Large intestine (tissue), 3 donors: Measurements from ENCODE around the gene SH3BP5L. TPM values are rescaled to one million over a fixed set of nuclear protein-coding genes. Genes with fewer than 3 reads are reported as not detected.
"Not testable (repeated sequence)": the region's sequence is repeated elsewhere in the genome, so short reads cannot be mapped to it uniquely, and the experiment has no call there.

Source experiments
- DNase-seq, 2 donors: peaks; one replicate each; pipeline versions ENCODE4 v3.0.0 to v3.0.0-alpha.2; 2013
- H3K27ac ChIP-seq: one replicate; pipeline ENCODE4 v1.5.1; 2013; ENCODE audit warnings: low read length
- H3K27me3 ChIP-seq: 2 replicates; pipeline ENCODE4 v1.6.1; 2013; ENCODE audit warnings: low read length; ENCODE audit not compliant: control insufficient read depth, insufficient read depth
- H3K36me3 ChIP-seq: 2 replicates; pipeline ENCODE4 v1.6.1; 2013; ENCODE audit warnings: low read length; ENCODE audit not compliant: control insufficient read depth, insufficient read depth
- H3K4me1 ChIP-seq: one replicate; pipeline ENCODE4 v1.6.1; 2013; ENCODE audit warnings: low read length; ENCODE audit not compliant: control insufficient read depth, insufficient read depth
- H3K4me3 ChIP-seq: one replicate; pipeline ENCODE4 v1.5.1; 2013; ENCODE audit warnings: low read length
- H3K9me3 ChIP-seq: one replicate; pipeline ENCODE4 v1.6.1; 2013; ENCODE audit warnings: mild to moderate bottlenecking, low read depth, low read length, moderate library complexity; ENCODE audit not compliant: control insufficient read depth
- WGBS: methylation state at CpG from one replicate; pipeline ENCODE4 v1.1.5; 2013; ENCODE audit warnings: low lambda C conversion rate; ENCODE audit not compliant: insufficient coverage; 5-methylcytosine and 5-hydroxymethylcytosine counted together
- polyA plus RNA-seq: library from polyadenylated mRNA; unstranded; fragments of 120-200 nt; gene quantifications from one replicate; pipeline ENCODE4 v1.2.1, GENCODE V29; 2013

SH3BP5L gene
- polyA plus RNA-seq, 1 donor, result 31.1 TPM

- H3K4me1 ChIP-seq, result peaks cover 28% of the 10 kb centered on the region
- no peaks in the 10 kb centered on the region for H3K36me3 ChIP-seq
- H3K27me3 ChIP-seq, result no peaks in the 10 kb centered on the region
- peaks cover 23% of the 10 kb centered on the region for H3K9me3 ChIP-seq
- no peak overlapping the region for H3K27ac ChIP-seq
- DNase-seq, result no peak
- no peak overlapping the region for H3K4me3 ChIP-seq
Measured at GRCh38 chr1:248793592-248793991, 32.1 kb downstream of the SH3BP5L start.

DNA sequence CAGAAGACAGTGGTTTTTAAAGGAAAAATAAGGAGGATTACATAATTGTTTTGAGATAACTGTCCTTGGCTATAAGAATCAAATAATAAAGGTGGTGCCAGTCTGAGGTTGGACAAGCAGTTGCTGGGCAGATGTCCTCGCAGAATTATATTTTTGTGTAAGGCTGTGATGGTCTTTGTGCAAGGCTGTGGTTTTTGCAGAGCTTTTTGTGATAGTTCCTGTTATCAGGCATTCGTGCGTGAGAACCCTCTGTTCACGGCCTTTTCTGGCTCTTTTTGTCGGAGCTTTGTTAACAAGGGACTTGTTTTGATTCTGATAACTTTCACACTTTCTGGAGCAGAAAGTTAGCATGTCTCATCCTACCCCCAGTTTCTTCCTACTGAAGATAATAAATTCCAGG lies 33.4 kb downstream of the SH3BP5L start:
- Histone ChIP-seq H3K27me3 (no peaks in the 10 kb centered on the region), H3K4me1 (peaks cover 35% of the 10 kb centered on the region), H3K36me3 (no peaks in the 10 kb centered on the region), H3K27ac (no peak overlapping the region), H3K4me3 (no peak overlapping the region), H3K9me3 (peaks cover 23% of the 10 kb centered on the region)
- DNase-seq, result no peak
- 100% methylated on average over 1 of the region's 5 CpGs for WGBS

DNA sequence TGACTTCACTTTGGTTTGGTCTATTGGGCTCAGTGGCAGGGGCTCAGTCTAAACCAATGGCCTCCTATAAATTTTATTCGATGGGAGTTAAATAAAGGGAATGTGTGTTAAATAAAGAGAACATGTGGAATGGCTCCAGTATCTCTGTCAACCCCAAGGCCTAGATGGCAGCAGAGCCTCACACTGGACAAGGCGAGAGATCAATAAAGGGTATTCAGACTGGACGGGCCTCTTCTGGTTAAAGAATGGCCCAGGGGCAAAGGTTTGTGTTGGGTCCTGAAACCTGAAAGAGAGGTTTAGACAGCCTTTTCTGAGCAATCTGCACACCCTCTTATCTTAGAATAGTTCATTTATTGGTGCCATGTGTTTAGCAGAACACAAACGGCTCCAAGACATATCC lies 34.7 kb downstream of the SH3BP5L start:
- WGBS, result 80% methylated on average over 1 of the region's 4 CpGs
- H3K27me3 ChIP-seq, result no peaks in the 10 kb centered on the region
- peak; percentile 75 to 85 for DNase-seq
- peak overlapping the region; percentile 78 for H3K27ac ChIP-seq
- peaks cover 35% of the 10 kb centered on the region for H3K4me1 ChIP-seq
- peaks cover 19% of the 10 kb centered on the region for H3K9me3 ChIP-seq
- H3K4me3 ChIP-seq, result no peak overlapping the region
- no peaks in the 10 kb centered on the region for H3K36me3 ChIP-seq

DNA sequence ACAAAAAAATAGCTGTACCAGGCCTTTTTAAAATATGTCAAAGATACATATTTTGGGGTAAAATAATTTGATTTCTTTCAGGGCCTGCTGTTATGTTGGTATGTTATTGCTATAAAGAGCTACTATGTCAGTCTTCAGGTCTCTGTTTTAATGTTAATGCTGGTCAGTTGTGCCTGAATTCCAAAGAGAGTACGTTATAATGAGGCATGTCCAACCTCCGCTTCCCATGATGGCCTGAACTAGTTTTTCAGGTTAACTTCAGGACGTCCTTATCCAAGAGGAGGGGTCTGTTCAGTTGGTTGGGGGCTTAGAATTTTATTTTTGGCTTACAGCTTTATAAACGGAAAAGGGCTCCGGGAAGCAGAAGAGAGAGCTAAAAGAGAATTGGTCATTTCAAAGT lies 35.3 kb downstream of the SH3BP5L start:
- no peak for DNase-seq
- Histone ChIP-seq H3K4me3 (no peak overlapping the region), H3K27ac (peak overlapping the region; percentile 78), H3K27me3 (no peaks in the 10 kb centered on the region), H3K36me3 (no peaks in the 10 kb centered on the region), H3K4me1 (peaks cover 35% of the 10 kb centered on the region), H3K9me3 (peaks cover 19% of the 10 kb centered on the region)
- WGBS, result 96% methylated on average over 5 of the region's 5 CpGs

- WGBS, result no CpG with 5 or more reads among the region's 2 CpGs
- Histone ChIP-seq H3K4me1 (peaks cover 35% of the 10 kb centered on the region), H3K9me3 (peaks cover 11% of the 10 kb centered on the region)
- peak in 1 of 2 donors; percentile 29 for DNase-seq
- not testable (repeated sequence) for H3K27me3 ChIP-seq, H3K36me3 ChIP-seq, H3K4me3 ChIP-seq, H3K27ac ChIP-seq
Measured at GRCh38 chr1:248789337-248789736, 36.4 kb downstream of the SH3BP5L start.

DNA sequence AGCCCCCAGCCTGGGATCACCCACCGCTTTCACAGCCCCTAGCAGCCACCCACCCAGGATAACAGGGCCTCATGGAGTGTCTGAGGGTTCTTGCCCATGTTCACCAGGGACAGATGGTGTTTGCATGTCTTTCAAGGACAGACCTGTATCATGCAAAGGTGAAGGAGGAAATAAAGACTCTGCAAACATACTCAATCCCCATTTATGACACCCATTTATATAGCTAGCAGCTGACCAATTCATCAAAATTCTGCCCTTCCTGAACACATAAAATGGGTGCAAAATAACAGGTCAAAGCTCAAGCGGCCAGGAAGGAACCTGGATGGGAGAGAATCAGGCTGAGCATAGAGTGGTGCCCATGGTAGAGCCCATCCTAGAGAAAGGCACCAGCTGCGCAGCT lies 37.4 kb downstream of the SH3BP5L start:
- Histone ChIP-seq H3K4me1 (peaks cover 43% of the 10 kb centered on the region), H3K4me3 (no peak overlapping the region), H3K36me3 (no peaks in the 10 kb centered on the region), H3K27me3 (no peaks in the 10 kb centered on the region), H3K27ac (no peak overlapping the region), H3K9me3 (peaks cover 8% of the 10 kb centered on the region)
- DNase-seq, result peak in 1 of 2 donors; percentile 45
- no CpG with 5 or more reads among the region's 3 CpGs for WGBS

DNA sequence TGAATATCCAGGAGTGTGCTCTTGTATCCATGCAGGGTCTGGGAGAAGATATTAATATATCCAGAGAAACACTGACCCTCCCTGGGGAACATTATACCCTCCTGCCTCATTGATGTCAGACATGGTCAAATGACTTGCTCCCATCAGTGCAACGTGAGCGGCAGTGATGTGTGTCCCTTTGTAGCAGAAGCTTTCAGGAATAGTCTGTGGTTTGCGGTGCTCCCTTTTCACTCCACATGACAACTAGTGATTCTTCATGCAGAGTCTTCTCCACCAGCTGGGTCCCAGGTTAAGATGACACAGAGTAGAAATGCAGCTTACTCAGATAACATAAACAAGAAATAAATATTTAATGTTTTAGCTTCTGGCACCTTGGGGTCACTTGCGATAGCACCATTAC lies 38.3 kb downstream of the SH3BP5L start:
- H3K36me3 ChIP-seq, result no peaks in the 10 kb centered on the region
- no peak overlapping the region for H3K4me3 ChIP-seq
- no CpG with 5 or more reads among the region's 4 CpGs for whole genome bisulfite sequencing
- no peak overlapping the region for H3K27ac ChIP-seq
- no peaks in the 10 kb centered on the region for H3K27me3 ChIP-seq
- peaks cover 5% of the 10 kb centered on the region for H3K9me3 ChIP-seq
- no peak for DNase-seq
- peaks cover 49% of the 10 kb centered on the region for H3K4me1 ChIP-seq

- WGBS, result no CpG with 5 or more reads among the region's 3 CpGs
- no peak overlapping the region for H3K4me3 ChIP-seq
- H3K27ac ChIP-seq, result no peak overlapping the region
- H3K9me3 ChIP-seq, result no peaks in the 10 kb centered on the region
- H3K36me3 ChIP-seq, result no peaks in the 10 kb centered on the region
- DNase-seq, result peak; percentile 45 to 73
- H3K4me1 ChIP-seq, result peaks cover 53% of the 10 kb centered on the region
- no peaks in the 10 kb centered on the region for H3K27me3 ChIP-seq
Measured at GRCh38 chr1:248786156-248786555, 39.6 kb downstream of the SH3BP5L start.

DNA sequence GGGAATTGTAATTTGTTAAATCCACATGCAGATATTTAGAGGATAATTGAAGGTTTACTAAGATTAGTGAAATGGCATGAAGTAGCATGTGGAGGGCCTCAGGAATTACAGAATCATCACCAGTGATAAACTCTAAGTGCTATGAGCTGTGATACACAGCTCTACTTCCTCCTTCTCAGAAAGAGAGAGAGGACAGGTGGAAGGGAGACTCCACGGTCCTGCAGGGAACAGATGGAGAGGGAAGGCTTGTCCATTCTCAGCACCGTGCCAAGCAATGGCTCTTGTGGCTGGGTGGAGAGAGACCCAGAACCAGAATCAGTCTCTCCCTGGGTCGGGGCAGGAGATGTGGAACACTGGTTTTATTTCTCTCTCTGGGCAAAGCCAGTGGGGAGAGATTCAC lies 42.3 kb downstream of the SH3BP5L start:
- no CpG with 5 or more reads among the region's 3 CpGs for WGBS
- Histone ChIP-seq H3K9me3 (peaks cover 9% of the 10 kb centered on the region), H3K4me1 (peaks cover 31% of the 10 kb centered on the region), H3K27me3 (no peaks in the 10 kb centered on the region), H3K4me3 (no peak overlapping the region), H3K27ac (peak overlapping the region; percentile 79), H3K36me3 (no peaks in the 10 kb centered on the region)
- peak in 1 of 2 donors; percentile 18 for DNase-seq

GRCh38 chr1:248782416-248783141 lies 43.1 kb downstream of the SH3BP5L start:
- no peaks in the 10 kb centered on the region for H3K27me3 ChIP-seq
- H3K36me3 ChIP-seq, result no peaks in the 10 kb centered on the region
- WGBS, result 20% methylated on average over 1 of the region's 16 CpGs
- peaks cover 33% of the 10 kb centered on the region for H3K4me1 ChIP-seq
- peak; percentile 51 to 78 for DNase-seq
- H3K27ac ChIP-seq, result peak overlapping the region; percentile 79
- H3K4me3 ChIP-seq, result no peak overlapping the region
- H3K9me3 ChIP-seq, result peaks cover 14% of the 10 kb centered on the region

- Histone ChIP-seq H3K27ac (no peak overlapping the region), H3K4me3 (no peak overlapping the region), H3K9me3 (peaks cover 26% of the 10 kb centered on the region), H3K4me1 (peaks cover 48% of the 10 kb centered on the region), H3K27me3 (no peaks in the 10 kb centered on the region), H3K36me3 (no peaks in the 10 kb centered on the region)
- no peak for DNase-seq
- no CpG with 5 or more reads among the region's 2 CpGs for WGBS
Measured at GRCh38 chr1:248779350-248779749, 46.4 kb downstream of the SH3BP5L start.
